GM19452 (cell line): ENCODE results near the gene ADGRG6.
"Not testable (repeated sequence)": the region's sequence is repeated elsewhere in the genome, so short reads cannot be mapped to it uniquely, and the experiment has no call there.

ENCODE experiments used
- ATAC-seq: cut with Tn5 transposase; IDR thresholded peaks from one replicate; pipeline ENCODE4 v1.9.1; 2021; ENCODE audit not compliant: unreplicated experiment

The ADGRG6 gene

DNA sequence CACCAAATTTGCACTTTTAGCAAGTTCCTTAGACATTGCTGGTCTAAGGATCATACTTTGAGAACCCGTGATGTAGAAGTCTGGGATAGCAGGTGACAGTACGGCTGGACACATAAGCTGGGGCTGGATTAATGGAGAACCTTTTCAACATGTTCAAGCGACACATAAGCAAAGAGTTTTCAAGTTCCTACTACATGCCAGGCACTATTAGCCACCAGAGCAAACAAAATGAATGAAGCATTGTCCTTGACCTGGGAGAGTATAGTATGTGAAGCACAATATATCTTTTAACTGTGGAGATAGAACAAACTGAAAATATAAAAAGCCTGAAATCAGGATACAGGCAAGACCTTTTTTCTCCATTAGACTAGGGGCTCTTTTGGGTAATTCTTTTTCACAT, 102.9 kb downstream of the ADGRG6 start:
- no peak for ATAC-seq

DNA sequence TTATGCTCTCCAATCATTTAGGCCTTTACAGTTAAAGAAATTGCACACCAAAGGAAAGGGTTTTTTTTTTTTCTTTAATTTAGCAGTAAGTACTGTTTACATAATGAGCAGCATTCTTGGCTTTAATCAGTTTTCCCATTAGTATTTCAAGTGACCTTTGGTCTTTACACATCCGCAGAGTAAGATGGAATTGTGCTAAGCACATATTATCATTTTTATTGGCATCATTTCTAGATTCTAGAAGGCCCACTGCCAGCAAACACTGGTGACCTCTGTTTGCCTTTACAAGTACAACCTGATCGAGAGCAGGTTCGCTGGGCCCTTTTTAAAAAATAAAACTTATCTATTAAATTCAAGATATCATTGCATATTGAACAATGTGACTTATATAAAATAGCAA, 104.3 kb downstream of the ADGRG6 start:
- ATAC-seq: no peak

DNA sequence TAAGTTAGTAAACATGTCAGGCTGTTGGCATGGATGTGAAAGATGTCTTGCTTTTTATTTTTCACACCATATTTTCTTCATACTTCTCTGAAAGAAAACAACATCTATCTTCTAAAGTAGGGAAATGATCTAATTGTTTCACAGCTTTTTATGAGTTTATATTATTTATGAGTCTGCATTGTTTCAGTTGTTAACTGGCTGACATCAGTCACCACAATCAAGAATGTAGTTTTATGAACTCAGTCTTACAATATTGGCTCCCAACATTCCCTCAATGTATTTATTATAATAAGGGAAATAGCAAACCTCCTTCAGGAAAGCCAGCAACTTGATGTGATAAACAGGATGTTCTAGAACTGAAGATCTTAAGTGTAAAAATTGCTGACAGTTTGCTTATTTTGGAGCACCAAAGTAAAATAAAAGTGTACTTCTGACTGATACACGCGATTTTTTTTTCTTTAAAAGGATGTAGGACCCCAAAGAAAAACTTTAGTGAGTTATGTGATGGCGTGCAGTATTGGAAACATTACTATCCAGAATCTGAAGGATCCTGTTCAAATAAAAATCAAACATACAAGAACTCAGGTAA, 106.0 kb downstream of the ADGRG6 start:
- no peak for ATAC-seq

DNA sequence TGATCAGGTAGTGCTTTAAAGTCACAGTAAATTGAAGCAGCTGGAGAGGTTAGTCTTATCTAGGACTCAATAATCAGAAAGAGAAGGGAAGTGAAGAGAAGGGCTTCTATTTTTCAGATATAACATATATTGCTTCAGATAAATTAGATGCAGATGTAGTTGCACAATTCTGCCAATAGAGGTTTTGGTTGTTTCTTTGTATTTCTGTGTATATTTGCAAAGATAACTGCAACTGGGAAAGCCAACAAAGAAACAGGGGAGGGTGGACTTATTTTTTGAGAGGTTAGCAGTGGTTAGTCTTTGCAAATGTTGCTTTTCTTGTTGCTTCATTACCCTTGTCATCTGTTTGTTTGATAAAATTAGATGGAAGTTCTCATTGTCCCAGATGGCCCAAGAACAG, 106.6 kb downstream of the ADGRG6 start:
- ATAC-seq: no peak

DNA sequence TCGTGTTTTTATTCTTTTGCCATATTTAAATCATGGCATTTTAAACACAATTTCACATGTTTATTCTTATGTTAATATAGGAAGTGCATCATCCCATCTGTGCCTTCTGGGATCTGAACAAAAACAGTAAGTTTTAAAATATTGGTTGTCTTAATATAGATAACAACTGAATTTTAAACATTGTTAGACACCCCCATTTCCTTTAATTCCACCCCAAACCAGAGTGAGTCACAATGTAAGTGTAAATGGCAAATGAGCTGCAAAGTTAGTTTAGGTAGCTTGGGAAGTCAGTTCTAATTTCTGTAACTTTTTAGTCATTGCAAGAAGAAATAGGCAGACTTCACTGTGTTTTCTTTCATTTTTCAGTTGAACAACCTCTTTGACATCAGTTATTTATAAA, 108.0 kb downstream of the ADGRG6 start:
- no peak for ATAC-seq

DNA sequence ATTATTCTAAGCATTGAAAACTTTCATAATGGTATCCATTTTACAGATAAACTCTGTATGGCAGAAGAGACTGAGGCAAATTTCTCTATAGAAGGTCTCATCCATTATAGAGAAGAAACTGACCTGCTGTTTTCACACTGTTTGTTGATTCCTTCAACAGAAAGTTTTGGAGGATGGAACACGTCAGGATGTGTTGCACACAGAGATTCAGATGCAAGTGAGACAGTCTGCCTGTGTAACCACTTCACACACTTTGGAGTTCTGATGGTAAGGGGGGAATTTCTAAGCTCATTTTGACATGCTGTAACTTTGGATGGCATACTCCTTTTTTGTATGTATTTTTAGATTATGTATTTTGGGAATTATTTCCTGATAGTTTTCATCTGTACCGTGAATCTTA, 109.3 kb downstream of the ADGRG6 start:
- ATAC-seq: no peak

DNA sequence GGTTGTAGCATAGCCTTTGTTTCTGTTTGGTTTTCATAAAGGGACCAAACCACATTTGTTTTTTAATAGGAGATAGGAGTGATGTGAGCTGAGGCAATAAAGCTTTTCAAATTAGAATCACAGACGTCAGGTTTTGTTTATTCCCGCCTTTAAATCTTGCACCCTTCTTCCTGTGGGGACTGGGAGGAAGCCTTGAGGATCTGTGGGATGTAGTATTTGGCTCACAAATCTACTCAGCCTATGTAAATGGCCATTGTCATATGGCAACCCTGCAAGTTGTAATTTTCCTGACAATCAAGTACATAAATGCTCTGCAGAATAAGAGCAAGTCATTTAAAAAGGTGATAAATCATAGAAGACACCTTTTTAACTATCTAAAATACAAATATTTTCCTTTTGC, 110.4 kb downstream of the ADGRG6 start:
- no peak for ATAC-seq

DNA sequence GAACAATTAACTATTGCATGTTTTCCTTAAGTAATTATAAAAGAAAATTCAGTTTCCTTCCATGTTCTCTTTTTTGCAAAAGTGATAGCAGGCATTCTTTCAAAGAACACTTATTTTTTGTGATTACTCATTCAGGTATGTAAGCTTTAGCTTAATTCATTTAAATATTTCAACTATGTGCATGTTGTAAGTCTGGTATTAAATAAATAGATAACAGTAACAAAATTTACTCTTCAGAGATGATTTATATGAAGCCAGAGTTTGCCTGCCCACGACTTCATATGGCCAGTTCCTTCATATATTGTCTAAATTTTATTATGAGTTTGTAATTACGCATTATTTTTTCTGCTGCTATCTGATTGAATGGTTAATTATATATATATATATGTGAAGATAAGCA, 110.9 kb downstream of the ADGRG6 start:
- no peak for ATAC-seq

DNA sequence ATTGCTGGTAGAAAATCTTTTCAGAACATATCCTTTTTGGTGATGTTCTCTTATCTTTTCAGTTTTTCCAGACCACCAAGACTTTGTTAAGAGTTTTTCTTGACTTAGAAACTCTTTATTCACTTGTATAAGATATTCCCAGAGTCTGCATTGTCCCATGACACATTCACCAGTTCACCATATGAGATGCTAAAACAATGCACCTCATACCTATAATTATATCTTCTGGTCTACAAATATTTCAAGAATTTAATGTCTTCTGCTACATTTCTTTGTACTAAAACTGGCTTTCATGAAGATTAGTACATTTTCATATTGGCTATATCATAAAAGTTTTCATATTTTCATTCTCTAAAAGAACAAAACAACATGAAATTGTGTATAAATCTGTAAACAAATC, 111.3 kb downstream of the ADGRG6 start:
- no peak for ATAC-seq

DNA sequence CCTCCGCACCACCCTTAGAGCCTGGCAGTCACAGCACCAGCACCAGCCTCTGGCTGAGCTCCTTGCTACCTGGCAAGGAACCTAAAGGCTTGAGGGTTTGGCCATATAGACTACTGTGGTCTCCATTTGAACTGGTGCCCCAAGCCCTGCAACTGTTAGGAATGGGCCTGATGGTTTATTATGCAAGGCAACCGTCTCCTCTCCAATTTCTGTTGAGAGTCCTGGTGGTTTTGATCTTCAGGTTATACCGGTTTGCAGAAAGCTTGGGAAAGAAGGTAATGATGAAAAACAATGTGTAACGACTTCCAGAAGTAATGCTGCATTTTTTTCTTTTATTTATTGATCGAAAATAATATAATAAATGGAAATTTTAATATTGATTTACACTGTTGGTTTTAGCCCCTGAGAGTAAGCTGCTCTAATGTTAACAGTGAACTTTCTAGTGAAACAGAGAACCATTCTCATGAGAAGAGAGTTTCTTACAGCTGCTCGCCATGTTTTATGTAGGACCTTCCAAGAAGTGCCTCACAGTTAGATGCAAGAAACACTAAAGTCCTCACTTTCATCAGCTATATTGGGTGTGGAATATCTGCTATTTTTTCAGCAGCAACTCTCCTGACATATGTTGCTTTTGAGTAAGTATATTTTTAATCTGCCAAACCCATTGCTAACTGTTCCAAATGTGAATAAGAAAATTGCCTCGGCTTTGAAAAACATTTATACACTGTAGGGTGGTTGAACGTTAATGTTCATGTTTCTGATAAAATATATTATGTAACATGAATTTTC, 112.8 kb downstream of the ADGRG6 start:
- no peak for ATAC-seq

DNA sequence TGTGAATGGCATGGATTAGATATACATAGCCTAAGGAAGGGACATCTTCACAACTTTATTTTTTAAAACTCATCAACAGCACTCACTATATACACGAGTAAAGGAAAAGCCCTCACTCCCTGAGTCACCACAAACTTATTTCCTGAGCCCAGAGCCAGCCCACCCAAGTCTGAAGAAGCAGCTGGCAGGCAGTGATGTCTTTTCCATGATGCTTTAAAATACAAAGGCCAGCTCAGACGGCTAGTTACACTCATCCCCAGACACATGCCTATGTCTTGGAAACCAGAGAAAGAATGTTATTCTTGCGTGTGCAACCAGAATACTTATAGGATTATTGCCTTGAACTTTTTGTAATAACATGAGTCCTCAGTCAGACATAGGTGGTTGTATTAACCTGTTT, 114.4 kb downstream of the ADGRG6 start:
- ATAC-seq: no peak

DNA sequence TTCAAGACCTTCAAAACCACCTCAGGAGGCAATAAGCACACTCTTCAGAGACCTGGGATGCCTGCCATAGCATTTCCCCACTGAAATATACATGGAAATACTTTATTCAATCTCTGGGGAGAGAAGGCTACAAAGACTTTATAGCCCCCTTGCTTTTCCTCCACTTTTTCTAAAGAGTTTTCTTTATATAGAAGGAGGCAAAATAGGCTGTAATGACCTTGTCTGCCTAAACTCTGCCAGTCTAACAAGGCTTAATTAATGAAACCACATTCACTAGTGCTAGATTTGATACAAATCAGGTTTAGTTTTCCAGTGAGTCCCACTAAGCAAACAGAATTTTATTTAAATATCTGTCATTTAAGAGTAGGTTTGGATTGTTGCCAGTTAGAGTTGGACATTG, 114.9 kb downstream of the ADGRG6 start:
- ATAC-seq: no peak

DNA sequence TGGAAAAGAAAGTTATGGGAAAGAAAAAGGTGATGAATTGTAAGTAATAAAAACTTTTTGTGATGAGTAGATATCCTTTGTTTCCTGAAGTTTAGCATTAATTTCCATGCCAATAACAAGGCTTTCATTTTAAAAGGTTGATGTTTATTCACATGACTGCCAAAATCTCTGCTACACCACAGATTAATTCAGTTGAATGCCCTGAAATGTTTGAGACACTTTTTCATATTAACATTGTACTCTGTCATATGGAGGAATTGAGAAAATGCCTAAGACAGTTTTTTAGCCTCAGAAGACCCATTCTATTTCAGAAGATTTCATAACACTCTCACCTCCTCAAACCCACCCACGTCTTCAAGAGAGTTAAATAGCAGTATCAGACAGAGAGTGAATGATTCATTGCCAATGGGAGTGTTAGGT, 115.5 kb downstream of the ADGRG6 start:
- ATAC-seq: no peak

DNA sequence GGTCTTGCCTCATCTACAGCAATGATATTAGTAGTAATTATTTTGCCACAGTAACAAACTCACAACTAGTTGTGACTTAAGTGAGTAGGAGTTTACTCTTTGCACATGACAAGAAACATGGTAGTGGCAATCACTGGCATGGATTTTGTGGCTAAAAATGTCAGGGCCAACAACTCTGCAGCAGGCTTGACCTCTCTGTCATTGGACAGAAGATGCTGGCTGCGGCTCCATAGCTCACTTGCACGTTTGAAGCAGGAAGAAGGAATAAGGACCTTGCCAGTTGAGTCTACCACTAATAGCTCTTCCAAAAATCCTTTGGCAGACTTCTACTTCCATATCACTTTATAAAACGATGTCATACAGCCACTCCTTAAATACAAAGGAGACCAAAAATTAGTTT, 117.3 kb downstream of the ADGRG6 start:
- ATAC-seq: no peak

DNA sequence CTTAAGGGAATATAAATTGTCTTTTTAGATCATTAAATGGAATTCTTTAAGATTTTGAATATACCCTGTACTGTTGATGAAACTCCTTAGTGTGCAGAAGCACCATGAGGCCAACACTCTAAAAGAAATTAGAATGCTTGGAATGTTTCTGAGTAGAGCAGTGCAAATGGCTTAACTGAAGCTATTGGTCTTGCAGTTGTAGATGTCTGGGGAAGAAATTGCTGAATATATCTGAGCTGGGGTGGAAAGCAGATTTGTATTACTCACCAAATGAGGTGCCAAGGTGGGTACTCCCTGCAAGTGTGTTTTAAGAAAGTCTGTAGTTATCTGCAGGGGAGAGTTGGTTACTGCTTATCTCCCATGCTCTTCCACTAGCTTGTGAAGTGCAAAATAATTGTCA, 119.0 kb downstream of the ADGRG6 start:
- ATAC-seq: no peak

DNA sequence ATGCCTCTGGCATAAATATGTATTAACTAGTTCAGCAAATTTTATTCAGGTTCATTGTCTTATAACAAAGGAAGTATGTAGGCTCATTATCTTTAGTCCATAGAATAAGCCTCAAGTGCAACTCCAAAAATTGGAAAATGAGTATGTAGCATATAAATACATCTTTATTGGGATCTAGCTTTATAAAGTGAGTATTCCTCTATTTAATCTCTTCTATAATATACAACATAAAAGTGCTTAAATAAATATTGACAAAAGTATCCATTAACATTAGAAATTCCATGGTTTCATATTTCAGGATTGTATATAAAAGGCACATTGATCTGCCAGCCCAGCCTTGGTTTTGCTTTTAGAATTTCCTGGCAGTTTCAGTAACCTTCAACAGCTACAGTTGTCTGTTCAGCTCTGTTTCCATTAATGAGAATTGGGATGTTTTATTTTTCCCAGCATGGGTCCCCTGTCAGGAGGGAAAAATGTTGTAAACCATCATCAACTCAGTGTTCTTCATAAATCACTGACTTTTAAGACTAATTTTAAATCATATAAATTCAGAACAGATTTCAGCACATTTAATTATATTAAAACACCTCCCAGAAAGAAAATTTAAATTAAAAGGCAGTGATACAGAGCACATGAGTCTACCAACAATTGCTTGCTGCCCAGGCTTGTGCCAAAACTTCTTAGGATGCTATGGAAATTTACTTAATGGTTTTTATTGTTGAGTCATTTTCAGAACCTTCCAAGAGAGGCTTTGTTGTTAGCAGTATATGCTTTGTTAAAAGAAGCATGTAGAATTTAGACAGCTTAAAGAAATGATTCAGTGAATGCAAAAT, 119.7 kb downstream of the ADGRG6 start:
- no peak for ATAC-seq

DNA sequence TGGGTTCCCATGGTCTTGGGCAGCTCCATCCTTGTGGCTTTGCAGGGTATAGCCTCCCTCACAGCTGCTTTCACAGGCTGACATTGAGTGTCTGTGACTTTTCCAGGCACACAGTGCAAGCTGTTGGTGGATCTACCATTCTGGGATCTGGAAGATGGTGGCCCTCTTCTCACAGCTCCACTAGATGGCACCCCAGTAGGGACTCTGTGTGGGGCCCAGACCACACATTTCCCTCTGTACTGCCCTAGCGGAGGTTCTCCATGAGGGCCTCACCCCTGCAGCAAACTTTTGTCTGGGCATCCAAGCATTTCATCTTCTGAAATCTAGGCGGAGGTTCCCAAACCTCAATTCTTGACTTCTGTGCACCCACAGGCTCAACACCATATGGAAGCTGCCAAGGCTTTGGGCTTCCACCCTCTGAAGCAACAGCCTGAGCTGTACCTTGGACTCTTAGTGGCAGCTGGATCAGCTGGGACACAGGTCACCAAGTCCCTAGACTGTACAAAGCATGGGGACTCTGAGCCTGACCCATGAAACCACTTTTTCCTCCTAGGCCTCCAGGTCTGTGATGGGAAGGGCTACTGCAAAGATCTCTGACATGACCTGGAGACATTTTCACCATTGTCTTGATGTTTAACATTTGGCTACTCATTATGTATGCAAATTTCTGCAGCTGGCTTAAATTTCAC, 124.8 kb downstream of the ADGRG6 start:
- not testable (repeated sequence) for ATAC-seq

DNA sequence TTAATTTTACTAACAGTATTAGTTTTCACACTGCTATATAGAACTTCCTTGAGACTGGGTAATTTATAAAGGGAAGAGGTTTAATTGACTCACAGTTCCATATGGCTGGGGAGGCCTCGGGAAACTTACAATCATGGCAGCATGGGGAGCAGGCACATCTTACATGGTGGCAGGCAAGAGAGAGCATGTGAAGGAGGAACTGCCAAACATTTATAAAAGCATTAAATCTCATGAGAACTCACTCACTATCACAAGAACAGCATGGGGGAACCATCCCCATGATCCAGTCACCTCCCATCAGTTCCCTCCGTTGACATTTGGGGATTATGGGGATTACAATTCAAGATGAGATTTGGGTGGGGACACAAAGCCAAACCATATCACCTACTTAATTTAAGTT, 126.7 kb downstream of the ADGRG6 start:
- not testable (repeated sequence) for ATAC-seq

DNA sequence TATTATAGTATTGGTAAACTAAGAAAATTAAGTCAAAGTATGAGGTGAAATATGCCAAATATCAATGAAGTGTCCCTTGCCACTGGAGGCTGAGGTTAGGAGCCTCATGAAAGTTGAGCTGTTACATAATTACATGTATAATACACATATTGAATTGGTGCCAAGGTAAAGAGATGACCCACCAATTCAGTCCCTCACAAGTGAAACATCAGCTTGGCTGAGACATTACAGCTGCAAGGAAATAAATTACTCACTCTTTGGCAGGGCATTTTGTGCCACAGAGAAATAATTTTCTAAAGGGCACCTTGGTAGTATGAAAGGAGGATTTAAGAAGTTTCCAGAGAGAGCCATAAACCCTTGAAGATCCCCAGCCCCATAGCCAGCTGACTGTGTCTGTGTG, 127.4 kb downstream of the ADGRG6 start:
- no peak for ATAC-seq

DNA sequence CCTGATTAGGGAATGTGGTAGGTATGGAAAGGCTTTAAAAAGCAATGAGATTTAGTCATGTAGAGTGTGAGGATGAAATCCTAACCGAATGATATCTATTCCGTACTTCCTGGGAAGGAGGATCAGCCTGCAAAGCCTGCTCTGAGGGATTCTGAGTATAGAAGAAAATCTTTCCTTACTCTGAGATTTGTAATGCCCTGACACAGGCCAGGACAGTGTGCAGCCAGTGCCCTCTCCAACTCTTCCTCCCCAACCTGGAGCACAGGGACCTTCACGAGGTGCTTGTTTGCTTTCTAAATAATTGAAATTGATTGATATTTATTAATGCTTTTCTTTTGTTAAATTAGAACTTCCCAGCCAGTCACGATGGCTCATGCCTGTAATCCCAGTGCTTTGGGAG, 131.6 kb downstream of the ADGRG6 start:
- no peak for ATAC-seq

DNA sequence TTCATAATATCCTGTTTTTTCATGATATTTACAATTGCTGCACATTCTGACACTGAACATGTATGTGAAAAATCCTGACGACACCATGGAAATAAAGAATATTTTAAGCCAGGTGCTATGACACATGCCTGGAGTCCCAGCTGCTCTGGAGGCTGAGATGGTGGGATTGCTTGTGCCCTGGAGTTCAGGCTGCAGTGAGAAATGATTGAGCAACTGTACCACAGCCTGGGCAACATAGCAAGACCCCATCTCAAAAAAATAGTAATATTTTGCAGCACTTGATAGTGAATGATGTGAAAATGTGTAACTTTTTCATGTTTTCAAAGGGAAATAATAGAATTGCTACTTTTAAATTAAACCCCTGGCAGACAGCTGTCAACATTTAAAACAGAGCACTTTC, 137.1 kb downstream of the ADGRG6 start:
- no peak for ATAC-seq
